GM21737 (cell line): ENCODE results near the gene RBM10.
A peak's percentile ranks its signal among the peaks of the same experiment; 100 is the strongest.

ENCODE experiments used
- ATAC-seq: cut with Tn5 transposase; IDR thresholded peaks from one replicate; pipeline ENCODE4 v1.9.1; 2021; ENCODE audit warnings: mild to moderate bottlenecking, moderate library complexity; ENCODE audit not compliant: unreplicated experiment

RBM10 gene

DNA sequence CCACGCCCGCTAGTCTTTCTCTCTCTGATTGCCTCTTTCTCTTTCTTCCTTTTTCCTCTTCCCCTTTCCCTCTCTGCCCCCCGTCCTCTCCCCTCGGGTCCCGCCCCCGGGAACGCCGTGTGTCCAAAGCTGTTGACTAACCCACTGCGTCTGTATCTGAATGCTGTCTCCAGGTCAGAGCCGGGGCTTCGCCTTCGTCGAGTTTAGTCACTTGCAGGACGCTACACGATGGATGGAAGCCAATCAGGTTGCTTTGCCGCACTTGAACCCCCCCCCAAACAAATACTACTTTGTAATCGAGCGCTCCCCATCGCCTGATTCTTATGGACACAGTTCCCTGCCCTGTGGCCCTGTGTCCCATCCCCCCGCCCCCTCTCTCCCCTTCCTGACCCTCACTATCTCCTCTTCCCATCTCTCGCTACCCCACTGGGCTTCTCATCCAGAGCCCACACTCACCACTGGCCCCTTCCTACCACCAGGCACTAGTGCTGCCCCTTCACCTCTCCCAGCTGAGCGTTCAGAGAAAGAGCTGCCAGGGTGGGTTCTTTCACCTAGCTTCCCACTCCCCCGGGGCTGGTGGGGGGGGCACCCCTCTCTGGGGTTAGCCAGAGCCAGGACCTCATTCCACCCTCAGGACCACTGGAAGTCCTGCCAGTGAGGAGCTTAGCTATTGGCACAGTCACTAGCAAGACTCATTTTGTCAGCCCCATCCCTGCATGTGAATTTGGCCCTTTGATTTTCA lies 30.0 kb downstream of the RBM10 start:
- ATAC-seq, result no peak

DNA sequence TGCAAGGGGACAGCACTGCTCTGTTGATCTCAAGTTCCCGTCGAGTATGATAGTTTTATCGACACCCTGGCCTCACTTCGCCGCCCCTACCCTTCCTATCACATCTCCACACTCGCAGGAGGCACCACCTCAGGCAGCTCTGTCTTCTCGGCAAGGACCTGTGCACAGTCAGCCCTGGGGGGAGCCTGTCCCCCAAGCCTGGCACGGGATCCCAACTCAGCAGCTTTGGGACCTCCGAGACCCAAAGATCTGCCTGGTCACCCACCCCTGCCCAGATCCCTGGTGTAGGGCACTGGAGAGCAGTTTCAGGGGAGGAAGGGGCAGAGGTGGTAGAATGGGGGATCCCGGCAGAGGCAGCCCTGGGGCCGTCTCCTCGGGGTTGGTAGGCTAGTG lies 30.6 kb downstream of the RBM10 start:
- ATAC-seq, result no peak

DNA sequence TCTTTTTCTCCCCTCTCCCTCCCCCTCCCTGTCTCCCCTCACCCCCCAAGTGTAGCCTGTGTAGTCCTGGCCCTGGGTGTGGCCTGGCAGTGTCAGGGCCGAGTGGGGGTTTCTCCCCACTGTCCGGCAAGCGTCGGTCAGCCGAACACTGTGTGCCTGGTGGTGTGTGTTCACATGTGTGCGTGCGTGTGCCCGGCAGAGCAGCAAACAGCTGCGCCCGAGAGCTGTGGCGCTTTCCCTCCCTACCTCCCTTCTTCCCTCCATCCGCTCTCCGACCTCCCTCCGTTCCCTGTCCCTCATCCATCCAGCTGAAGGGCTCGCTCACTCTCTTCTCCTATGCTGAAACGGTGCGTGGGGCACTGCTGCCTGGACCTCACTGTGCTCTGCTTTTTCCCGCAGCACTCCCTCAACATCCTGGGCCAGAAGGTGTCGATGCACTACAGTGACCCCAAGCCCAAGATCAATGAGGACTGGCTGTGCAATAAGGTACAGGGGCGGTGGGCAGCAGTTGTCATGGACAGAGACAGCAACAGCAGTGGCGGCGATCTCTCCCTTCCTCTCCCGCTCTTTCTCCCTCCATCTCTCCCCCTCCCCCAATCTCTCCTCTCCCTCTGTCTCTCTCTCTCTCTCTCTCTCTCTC lies 31.2 kb downstream of the RBM10 start:
- ATAC-seq, result no peak

DNA sequence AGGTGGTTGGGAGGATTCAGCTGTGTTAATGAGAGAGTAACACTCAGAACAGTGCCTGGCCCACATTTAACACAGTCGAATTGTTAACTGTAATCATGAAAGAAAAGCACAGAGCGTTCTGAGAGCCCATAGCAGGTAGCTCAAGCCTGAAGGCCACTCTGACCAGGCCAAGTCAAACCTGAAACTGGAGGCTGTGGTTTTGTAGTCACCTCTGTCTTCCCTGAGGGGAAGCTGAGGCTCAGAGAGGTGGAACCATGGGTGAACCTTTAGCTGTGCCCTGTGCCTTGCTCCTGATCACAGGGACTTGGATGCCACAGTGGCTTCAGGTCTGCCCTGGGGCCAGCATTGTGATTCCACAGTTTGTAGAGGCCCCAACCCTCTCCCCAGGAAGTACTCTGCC lies 32.1 kb downstream of the RBM10 start:
- ATAC-seq, result no peak

DNA sequence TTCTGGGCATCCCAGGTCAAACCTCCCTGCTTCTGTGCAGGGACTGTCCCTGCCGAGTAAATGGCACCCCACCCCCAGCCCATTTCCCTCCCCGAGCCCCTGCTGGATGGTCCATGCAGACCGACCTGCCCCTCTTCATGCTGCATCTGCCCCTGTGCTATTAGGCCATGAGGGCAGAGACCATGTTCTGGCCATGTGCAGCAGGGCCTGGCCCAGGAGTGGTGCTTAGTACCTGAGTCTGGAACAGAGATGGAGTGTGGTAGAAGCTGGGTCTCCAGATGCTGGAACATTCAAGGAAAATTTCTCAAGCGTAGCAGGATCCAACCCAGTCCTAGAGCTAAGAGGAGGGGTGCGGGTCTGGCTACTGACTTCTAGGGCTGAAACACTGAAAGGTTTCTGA lies 33.3 kb downstream of the RBM10 start:
- no peak for ATAC-seq

DNA sequence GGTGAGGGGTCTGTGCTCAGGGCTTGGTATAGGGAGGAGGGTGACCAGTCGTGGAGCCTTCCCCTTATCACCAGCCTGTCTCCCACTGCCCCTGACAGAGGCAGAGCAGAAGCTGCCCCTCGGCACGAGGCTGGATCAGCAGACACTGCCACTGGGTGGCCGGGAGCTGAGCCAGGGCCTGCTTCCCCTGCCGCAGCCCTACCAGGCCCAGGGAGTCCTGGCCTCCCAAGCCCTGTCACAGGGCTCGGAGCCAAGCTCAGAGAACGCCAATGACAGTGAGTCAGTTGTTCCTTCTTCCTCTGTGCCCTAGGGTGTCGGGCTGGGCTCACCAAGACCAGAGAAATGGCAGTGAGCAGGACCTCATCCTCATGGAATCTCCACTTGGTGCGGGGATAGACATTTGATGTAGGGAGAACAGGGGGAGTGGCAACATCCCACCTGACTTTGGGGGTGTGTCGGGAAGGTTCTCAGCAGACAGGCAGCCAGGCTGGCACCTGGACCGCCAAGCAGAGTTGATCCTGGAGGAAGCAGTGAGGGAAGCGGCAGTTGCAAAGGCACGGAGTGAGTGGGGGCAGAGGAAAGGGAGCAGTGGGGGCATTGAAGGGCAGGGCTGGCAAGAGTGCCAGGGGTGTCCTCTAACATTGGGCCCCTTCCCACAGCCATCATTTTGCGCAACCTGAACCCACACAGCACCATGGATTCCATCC lies 34.4 kb downstream of the RBM10 start:
- ATAC-seq, result no peak

DNA sequence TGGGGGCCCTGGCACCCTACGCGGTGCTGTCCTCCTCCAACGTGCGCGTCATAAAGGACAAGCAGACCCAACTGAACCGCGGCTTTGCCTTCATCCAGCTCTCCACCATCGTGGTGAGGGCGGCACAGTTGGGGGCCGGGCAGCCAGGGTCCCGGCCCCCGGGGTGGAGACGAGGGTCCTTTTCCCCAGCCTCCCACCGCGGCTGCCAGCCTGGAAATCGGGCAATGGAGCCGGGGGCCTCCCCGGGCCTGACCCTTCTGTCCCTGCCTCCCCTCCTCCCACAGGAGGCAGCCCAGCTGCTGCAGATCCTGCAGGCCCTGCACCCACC lies 34.9 kb downstream of the RBM10 start:
- no peak for ATAC-seq

DNA sequence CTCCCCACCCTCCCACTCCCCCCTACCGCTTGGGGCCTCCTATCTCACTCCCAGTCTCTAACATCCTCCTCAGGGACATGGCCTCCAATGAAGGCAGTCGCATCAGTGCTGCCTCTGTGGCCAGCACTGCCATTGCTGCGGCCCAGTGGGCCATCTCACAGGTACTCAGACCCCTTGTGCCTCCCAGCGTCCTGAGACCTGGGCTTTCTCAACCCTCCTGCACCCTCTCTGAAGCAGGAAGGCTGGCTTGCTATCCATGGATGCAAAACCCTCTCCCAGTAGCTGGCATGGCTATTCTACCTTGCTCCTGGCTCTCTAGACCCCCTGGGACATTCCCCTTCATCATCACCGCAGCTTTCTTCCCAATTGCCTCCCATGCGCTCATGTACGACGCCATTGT lies 35.3 kb downstream of the RBM10 start:
- ATAC-seq, result no peak

DNA sequence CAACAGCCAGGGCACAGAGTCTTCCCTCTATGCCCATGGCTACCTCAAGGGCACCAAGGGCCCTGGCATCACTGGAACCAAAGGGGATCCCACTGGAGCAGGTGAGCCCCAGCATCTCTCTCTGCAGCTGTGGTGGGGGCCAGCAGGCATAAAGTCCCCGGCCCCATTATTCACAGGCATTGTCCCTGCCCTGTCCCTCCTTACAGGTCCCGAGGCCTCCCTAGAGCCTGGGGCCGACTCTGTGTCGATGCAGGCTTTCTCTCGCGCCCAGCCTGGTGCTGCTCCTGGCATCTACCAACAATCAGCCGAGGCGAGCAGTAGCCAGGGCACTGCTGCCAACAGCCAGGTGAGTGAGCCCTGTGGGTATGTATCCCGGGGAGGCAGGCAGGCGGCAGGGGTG lies 36.3 kb downstream of the RBM10 start:
- ATAC-seq, result no peak

DNA sequence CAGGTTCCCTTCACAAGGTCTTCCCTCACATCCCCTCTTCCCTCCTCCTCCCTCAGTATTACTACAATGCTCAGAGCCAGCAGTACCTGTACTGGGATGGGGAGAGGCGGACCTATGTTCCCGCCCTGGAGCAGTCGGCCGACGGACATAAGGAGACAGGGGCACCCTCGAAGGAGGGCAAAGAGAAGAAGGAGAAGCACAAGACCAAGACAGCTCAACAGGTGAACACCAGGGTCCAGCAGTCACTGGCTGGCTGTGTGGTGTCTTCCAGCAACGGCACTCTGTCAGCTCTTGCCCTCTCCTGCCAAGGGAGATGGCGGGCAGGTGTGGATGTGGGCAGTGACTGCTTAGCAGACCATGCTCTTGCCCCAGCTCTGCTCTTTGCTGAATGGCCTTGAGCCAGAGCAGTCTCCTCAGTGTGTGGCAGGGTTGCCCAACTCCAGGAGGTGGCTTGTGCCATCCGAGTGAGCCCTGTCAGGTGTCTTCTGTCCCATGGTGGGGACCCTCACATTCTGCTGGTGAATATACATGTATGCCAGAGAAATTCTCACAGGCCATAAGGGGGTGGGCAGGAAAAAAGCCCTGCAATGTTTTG lies 37.2 kb downstream of the RBM10 start:
- no peak for ATAC-seq

DNA sequence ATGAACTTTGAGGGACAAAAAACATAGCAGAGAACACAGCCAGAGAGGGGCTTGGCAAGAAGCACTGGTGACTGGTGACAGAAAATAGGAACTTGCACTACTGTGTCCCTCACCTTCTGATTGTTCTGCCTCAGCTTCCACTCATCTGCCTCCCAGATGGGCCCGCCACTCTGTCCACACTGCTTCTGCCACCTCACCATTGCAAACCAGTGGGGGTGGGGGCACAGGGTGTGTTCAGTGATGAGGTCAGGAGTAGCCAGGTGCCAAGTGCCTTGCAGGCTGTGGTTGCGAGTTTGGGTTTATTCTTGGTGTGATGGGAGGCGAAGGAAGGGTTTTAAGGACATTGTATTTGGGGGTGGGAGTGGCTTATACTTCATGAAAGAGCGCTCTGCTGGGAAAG lies 39.5 kb downstream of the RBM10 start:
- ATAC-seq, result no peak

DNA sequence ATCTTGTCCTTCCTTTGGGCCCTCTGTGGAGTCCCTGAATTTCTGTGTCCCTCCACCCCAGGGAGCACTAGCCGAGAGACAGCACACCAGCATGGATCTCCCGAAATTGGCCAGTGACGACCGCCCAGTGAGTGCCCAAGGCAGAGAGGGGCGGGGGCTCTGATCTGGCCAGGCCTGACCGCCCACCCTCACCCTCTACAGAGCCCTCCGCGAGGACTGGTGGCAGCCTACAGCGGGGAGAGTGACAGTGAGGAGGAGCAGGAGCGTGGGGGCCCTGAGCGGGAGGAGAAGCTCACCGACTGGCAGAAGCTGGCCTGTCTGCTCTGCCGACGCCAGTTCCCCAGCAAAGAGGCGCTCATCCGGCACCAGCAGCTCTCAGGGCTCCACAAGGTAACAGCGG lies 40.2 kb downstream of the RBM10 start:
- ATAC-seq, result no peak

DNA sequence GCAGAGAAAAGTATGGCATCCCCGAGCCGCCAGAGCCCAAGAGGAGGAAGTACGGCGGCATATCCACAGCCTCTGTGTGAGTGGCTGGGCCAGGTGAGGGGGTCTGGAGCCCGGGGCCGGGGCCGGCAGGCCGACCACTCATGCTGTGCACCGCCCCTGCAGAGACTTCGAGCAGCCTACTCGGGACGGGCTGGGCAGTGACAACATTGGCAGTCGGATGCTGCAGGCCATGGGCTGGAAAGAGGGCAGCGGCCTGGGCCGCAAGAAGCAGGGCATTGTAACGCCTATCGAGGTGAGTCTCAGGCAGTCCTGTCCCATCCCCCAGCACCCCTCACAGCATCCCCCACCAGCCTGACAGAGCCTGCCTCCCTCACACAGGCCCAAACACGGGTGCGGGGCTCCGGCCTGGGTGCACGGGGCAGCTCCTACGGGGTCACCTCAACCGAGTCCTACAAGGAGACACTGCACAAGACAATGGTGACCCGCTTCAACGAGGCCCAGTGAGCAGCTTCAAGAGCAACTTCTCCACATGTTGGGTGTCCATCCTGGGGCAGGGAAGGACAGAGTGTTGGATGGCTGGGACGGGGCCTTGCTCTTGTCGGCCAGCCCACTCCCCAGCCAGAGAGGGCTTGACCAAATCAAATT lies 41.2 kb downstream of the RBM10 start:
- no peak for ATAC-seq

DNA sequence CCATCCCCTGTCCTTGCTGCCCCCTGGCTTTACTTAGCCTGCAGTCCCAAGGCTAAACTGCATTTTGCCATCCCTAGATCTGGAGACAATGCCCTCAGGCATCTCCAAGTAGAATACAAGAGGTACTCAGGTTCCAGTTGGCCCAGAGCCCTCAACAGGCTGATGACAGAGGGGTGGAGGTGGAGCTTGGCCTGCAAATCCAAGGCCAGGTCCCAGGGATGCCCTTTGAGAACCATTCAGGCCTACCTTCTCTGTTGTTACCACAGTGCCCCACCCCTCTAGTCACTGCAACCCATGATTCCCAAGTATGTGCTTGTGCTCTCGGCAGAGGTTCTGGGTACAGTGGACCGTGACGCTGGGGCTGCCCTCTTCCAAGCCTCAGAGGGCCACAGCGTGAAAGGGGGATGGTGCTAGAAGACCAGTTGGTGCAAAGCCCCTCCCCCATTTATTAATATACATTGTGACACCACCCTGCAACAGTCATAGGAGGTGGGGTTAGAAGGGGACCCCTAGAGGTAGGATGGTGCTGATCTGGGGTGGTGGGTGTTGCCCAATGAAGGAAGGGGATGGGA lies 42.2 kb downstream of the RBM10 start:
- no peak for ATAC-seq

DNA sequence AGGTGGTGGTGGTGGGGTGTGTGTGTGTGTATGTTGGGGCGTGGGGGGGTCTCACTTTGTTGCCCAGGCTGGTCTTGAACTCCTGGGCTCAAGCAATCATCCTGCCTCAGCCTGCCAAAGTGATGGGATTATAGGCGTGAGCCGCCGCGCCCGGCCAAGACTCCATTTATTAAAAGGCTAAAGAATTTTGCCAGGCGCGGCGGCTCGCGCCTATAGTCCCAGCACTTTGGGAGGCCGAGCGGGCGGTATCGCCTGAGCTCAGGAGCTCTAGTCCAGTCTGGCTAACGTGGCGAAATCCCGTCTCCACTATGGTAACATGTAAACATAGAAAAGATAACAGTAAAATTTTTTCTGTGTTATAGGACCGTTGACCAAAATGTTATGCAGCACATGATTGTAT lies 44.9 kb downstream of the RBM10 start:
- ATAC-seq, result no peak

DNA sequence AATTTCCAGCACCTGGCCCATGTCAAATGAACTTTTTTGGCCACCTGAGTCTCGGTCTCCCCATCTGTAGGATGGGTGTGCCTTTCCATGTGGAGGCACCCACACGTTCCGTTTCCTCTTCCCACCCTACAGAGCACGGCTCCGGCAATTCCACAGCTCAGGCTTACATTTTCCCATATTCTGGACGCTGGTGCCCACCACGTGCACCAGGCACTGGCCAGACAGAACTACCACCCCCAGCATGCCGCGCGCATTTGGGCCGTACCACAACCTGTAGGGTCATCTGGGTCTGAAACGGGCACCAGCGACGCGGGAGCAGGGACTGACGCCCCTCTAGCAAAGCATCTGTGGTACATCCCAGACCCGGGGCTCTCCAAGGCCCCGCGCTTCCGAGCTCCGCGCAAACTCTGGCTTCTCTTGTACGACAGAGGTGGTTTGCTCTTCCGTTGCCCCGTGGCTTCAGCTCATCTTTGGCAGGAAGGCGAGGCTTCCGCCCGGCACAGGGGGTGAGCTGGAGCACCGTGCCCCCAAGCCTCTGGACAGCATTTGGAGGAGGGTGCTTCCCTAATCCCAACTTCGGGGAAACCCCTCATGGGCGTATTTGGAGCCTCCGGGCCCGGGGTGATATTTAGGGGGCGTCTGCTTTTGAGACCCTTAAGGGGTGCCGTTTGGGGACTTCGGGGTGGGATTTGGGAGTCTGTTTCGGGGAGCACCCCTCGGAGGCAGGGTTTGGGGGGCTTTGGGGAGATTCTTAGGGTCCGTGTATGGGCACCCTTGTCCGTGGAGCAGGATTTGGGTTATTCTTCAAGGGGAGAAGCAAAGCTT lies 45.6 kb downstream of the RBM10 start:
- ATAC-seq, result peak; percentile 57

DNA sequence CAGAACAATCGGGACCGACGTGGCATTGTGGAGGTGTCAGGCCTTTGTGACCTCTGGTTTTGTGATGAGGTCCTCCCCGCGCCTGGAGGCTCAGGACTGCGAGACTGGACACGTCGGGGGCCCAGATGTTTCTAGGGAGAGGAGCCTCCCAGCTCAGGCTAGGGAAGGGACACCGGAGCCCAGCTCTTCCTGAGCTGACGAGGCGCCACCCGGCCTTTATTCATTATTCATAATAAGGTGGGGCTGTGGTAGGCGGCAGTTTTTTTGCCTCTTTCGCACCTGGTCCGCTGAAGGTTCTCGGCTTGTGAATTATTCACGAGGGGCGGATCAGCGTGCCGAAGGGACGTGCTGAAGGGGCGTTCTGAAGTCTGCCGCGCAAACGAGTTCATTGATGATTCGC lies 46.3 kb downstream of the RBM10 start:
- ATAC-seq, result no peak

DNA sequence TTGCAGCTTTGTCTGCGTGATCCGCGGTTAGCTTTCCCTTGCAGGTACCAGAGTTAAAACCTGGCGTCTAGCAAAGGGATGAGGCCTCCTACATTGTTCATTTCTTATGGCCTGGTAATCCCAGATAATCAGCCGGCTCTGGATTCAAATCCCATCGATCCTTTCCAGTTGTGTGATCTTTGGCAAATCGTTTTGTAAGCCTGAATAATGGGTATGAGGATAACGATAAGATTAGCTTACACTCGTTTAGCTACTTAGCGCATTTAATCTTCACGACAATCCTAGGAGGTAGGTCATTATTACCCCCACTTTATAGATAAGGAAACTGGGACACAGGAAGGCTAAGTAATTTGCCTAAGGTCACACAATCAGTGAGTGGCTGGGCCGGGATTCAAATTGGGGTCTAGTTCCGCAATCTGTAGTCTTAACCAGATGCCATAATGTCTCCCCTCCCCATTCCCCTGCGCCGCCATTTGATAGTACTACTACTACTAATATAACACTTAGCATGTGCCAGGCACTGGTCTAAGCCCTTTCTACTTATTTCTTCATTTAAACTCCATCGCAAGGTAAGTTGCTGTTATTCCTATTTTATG lies 46.9 kb downstream of the RBM10 start:
- no peak for ATAC-seq

DNA sequence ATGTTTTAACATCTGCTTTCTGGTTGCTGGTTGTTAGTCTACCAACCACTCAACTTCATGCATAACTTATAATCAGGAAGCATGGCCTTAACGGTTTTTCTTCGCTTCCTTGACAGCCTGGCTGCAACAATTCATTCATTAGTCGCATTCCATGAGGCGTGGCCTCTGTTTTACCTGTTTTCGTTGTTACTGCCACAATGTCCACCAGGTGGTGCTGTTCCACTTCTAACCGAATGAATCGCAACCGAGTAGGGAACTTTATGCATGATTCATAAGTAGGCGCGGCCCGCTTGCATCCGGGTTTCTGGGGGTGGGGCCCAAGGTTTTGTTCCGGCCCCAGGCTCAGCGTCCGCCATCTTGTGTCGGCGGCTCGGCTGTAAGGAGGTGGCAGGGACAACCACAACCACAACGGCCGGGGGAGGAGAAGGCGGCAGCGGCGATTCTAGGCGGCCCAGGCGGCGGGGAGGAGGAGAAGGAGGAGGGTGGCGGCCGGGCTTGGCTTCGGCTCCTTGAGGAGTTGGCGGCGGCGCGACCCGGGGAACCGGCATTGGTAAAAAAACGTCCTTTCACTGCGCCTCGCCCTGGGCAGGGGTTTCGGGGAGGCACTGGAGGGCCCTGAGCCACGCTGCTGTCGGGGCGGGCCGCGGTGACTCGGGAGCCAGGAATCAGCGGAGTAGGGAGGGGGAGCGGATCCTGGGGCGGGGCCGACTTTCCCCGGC lies 48.6 kb downstream of the RBM10 start, which contains the start of gene UBA1:
Gene UBA1 (plus strand): TSS at position 355 of the 719 bp plus-strand sequence. CDS start 4,974 bp downstream, outside the sequence.
- peak; percentile 50 for ATAC-seq
